Activated B cell treated with CpG ODN at 0.5 μM for 24 hours (primary cell): ENCODE measurements around the gene ZNF786. TPM values are rescaled to one million over a fixed set of nuclear protein-coding genes. Genes with fewer than 3 reads are reported as not detected.

ENCODE experiments used
- ATAC-seq: fragments of 200-7000 bp; cut with Tn5 transposase; one replicate; pipeline ENCODE4 v1.10.0; 2021; ENCODE audit warnings: low read depth, mild to moderate bottlenecking, moderate library complexity
- CTCF ChIA-PET: fragments of 350-600 bp; sonication (Branson Sonifier 250); formaldehyde crosslinking; loops from one replicate; lab custom pipeline; 2021; ENCODE audit warnings: antibody characterized with exemption; lab: Charles Lee
- POLR2A ChIA-PET: fragments of 350-600 bp; sonication (Branson Sonifier 250); formaldehyde crosslinking; loops from one replicate; lab custom pipeline; 2021; ENCODE audit warnings: antibody characterized with exemption; lab: Charles Lee
- DNase-seq: peaks from one replicate; pipeline ENCODE4 v3.0.0; 2022
- H3K27ac Mint-ChIP-seq: one replicate; pipeline ENCODE4 v1.8.0; 2020; ENCODE audit warnings: mixed read lengths
- H3K27me3 Mint-ChIP-seq: one replicate; pipeline ENCODE4 v1.8.0; 2021; ENCODE audit warnings: mixed read lengths
- H3K36me3 Mint-ChIP-seq: one replicate; pipeline ENCODE4 v1.8.0; 2021; ENCODE audit warnings: low read depth, mixed read lengths
- H3K4me1 Mint-ChIP-seq: one replicate; pipeline ENCODE4 v1.8.0; 2021; ENCODE audit warnings: mixed read lengths
- H3K4me3 Mint-ChIP-seq: one replicate; pipeline ENCODE4 v1.8.0; 2020; ENCODE audit warnings: mild to moderate bottlenecking, mixed read lengths
- H3K9me3 Mint-ChIP-seq: one replicate; pipeline ENCODE4 v1.8.0; 2020; ENCODE audit warnings: mixed read lengths
- intact Hi-C: fragments of 100-400 bp; cut with micrococcal nuclease; formaldehyde crosslinking; loops from one replicate; pipeline ENCODE4 v1.15.1; 2024
- total RNA-seq: library from RNA; stranded (reverse); gene quantifications from 2 replicates; pipeline ENCODE4 v1.2.3, GENCODE V29; 2022
- TF ChIP-seq, protein P1 (sequence below): fragments of 200-600 bp; IDR thresholded peaks from one replicate; pipeline ENCODE4 v1.8.0; 2022; ENCODE audit warnings: antibody characterized with exemption, mild to moderate bottlenecking

ZNF786 gene
- total RNA-seq, 1 donor from 2014 or later = 11.0 TPM

DNA sequence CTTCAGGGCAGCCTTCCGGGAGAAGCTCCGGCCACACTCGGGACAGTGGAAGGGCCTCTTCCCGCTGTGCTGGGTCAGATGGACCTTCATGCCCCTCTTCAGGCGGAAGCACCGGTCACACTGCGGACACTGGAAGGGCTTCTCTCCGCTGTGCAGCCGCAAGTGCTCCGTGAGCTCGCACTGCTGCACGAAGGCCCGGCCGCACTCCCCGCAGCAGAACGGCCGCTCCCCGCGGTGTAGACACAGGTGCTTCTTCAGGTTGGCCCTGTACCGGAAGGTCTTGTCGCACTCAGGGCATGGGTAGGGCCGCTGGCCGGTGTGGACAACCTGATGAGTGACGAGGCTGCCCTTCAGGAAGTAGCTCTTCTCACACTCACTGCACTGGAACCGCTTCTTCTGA lies 14.2 kb upstream of the ZNF786 start:
- Mint-ChIP-seq H3K36me3 (peaks cover 2% of the 10 kb centered on the region), H3K4me3 (no peak overlapping the region), H3K4me1 (no peaks in the 10 kb centered on the region), H3K27me3 (no peaks in the 10 kb centered on the region), H3K9me3 (no peaks in the 10 kb centered on the region), H3K27ac (no peak overlapping the region)
- ChIA-PET POLR2A (no interaction called here), CTCF (no interaction called here)
- DNase-seq = no peak
- ATAC-seq = no peak
- TF ChIP-seq, protein P1, sequence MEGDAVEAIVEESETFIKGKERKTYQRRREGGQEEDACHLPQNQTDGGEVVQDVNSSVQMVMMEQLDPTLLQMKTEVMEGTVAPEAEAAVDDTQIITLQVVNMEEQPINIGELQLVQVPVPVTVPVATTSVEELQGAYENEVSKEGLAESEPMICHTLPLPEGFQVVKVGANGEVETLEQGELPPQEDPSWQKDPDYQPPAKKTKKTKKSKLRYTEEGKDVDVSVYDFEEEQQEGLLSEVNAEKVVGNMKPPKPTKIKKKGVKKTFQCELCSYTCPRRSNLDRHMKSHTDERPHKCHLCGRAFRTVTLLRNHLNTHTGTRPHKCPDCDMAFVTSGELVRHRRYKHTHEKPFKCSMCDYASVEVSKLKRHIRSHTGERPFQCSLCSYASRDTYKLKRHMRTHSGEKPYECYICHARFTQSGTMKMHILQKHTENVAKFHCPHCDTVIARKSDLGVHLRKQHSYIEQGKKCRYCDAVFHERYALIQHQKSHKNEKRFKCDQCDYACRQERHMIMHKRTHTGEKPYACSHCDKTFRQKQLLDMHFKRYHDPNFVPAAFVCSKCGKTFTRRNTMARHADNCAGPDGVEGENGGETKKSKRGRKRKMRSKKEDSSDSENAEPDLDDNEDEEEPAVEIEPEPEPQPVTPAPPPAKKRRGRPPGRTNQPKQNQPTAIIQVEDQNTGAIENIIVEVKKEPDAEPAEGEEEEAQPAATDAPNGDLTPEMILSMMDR = no peak
- intact Hi-C loops = no loop called here

DNA sequence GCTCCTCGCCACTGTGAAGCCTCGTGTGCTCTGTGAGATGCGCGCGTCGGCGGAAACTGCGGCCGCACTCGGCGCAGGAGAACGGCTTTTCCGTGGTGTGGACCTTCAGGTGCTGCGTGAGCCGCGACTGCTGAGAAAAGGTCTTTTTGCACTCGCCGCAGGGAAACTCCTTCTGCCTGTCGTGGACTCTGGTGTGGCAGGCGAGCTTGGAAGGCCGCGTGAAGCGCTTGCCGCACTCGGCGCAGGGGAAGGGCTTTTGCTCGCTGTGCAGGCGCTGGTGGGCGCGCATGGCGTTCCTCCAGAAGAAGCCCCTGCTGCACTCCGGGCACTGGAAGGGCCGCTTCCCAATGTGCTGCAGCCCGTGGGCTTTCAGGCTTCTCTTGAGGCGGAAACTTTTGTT lies 13.7 kb upstream of the ZNF786 start:
- no peak overlapping the region for H3K4me3 Mint-ChIP-seq
- H3K9me3 Mint-ChIP-seq = no peaks in the 10 kb centered on the region
- no peak overlapping the region for H3K27ac Mint-ChIP-seq
- H3K36me3 Mint-ChIP-seq = peaks cover 2% of the 10 kb centered on the region
- CTCF ChIA-PET = no interaction called here
- H3K27me3 Mint-ChIP-seq = no peaks in the 10 kb centered on the region
- TF ChIP-seq, protein P1 = no peak
- DNase-seq (no peak), ATAC-seq (no peak)
- POLR2A ChIA-PET = no interaction called here
- intact Hi-C loops = no loop called here
- no peaks in the 10 kb centered on the region for H3K4me1 Mint-ChIP-seq

DNA sequence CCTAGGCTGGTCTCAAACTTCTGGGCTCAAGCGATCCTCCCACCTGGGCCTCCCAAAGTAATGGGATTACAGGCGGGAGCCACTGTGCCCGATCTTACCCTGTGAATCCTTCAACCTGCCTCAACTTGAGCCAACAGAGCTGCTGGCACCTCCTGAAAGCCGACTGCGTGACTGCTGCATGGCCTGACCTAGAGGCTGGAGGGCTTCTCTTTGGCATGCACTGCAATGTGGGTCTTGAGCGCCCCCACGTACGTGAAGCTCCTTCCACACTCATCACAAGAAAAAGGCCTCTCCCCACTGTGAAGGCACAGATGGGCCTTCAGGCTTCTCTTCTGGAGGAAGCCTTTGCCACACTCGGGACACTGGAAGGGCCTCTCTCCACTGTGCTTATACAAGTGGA lies 12.9 kb upstream of the ZNF786 start:
- no peaks in the 10 kb centered on the region for H3K4me1 Mint-ChIP-seq
- H3K36me3 Mint-ChIP-seq = peaks cover 2% of the 10 kb centered on the region
- intact Hi-C loops = no loop called here
- H3K27ac Mint-ChIP-seq = no peak overlapping the region
- POLR2A ChIA-PET = no interaction called here
- ATAC-seq = no peak
- H3K27me3 Mint-ChIP-seq = no peaks in the 10 kb centered on the region
- TF ChIP-seq, protein P1 = no peak
- CTCF ChIA-PET = no interaction called here
- H3K9me3 Mint-ChIP-seq = no peaks in the 10 kb centered on the region
- H3K4me3 Mint-ChIP-seq = no peak overlapping the region
- no peak for DNase-seq

DNA sequence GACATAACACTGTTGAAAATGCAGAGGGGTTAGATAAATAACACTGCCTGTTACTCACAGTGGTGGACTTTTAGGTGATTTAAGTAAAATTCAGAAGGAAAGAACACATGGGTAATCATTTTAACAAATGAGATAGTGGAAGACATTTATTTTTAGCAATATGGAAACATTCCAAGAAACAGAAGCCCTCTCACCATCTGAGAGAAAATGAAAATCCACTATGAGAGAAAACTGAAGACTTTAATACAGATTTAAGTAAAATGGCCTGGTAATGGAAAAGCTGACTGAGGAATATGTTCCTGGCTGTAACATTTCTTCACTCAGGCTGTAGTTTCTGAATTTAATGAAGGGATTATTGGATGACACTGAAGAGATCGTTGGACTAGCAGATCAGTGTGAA lies 12.1 kb upstream of the ZNF786 start:
- no peaks in the 10 kb centered on the region for H3K27me3 Mint-ChIP-seq
- TF ChIP-seq, protein P1 = no peak
- ATAC-seq (no peak), DNase-seq (no peak)
- no peak overlapping the region for H3K27ac Mint-ChIP-seq
- peaks cover 2% of the 10 kb centered on the region for H3K36me3 Mint-ChIP-seq
- ChIA-PET POLR2A (no interaction called here), CTCF (no interaction called here)
- no peaks in the 10 kb centered on the region for H3K9me3 Mint-ChIP-seq
- H3K4me3 Mint-ChIP-seq = no peak overlapping the region
- H3K4me1 Mint-ChIP-seq = no peaks in the 10 kb centered on the region
- intact Hi-C loops = no loop called here

DNA sequence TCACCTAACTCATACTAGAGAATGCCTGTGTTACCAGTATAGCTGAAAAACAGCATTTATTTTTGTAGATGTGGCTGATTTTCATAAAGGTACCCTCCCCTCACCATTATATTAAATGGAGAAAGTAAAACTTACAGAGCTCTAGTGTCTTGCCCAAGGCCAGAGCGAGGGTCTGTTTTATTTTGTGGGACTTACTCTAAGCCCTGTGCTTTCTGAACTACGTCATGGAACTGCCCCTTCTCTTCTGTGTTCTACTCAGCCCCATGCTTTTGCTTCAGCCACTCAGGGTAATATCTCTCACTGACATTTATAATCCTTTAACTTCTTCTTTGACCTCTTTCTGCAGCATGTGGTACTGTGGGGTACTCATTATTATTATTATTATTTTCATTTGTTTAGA lies 10.3 kb upstream of the ZNF786 start:
- no peaks in the 10 kb centered on the region for H3K27me3 Mint-ChIP-seq
- ChIA-PET CTCF (no interaction called here), POLR2A (no interaction called here)
- intact Hi-C loops = no loop called here
- ATAC-seq = no peak
- DNase-seq = no peak
- peaks cover 2% of the 10 kb centered on the region for H3K36me3 Mint-ChIP-seq
- H3K4me3 Mint-ChIP-seq = no peak overlapping the region
- H3K9me3 Mint-ChIP-seq = no peaks in the 10 kb centered on the region
- no peaks in the 10 kb centered on the region for H3K4me1 Mint-ChIP-seq
- no peak overlapping the region for H3K27ac Mint-ChIP-seq
- TF ChIP-seq, protein P1 = no peak
